Gastroesophageal sphincter (tissue), 4 donors: ENCODE data around the gene DGUOK. TPM values are rescaled to one million over a fixed set of nuclear protein-coding genes. Genes with fewer than 3 reads are reported as not detected.

Experiments used
- ATAC-seq: fragments of 150-250 bp; one replicate; pipeline ENCODE4 v1.9.1; 2016; ENCODE audit warnings: mild to moderate bottlenecking, moderate library complexity
- H3K27ac ChIP-seq, 4 donors: fragments of 200-600 bp; sonication (generic) in 3 of 4; 1 replicate in 3 of 4; 2 replicates in 1 of 4; pipeline ENCODE4 v1.5.1; 2016 to 2019
- H3K27me3 ChIP-seq: fragments of 200-600 bp; sonication (generic); one replicate; pipeline ENCODE4 v1.5.1; 2019
- H3K36me3 ChIP-seq, 2 donors: fragments of 200-600 bp; sonication (generic); one replicate each; pipeline ENCODE4 v1.5.1; 2019; ENCODE audit warnings: control low read depth in 1 of 2
- H3K4me1 ChIP-seq, 3 donors: fragments of 200-600 bp; sonication (generic); 1 replicate in 2 of 3; 2 replicates in 1 of 3; pipeline ENCODE4 v1.5.1; 2016 to 2019; ENCODE audit warnings: control low read depth in 2 of 3
- H3K4me3 ChIP-seq, 2 donors: fragments of 200-600 bp; sonication (generic); one replicate each; pipeline ENCODE4 v1.5.1; 2019; ENCODE audit warnings: mild to moderate bottlenecking in 1 of 2, moderate library complexity in 1 of 2
- H3K9me3 ChIP-seq, 3 donors: fragments of 200-600 bp; sonication (generic); one replicate each; pipeline ENCODE4 v1.5.1; 2017 to 2019; ENCODE audit warnings: control low read depth in 2 of 3
- EP300 ChIP-seq: sonication (generic); formaldehyde crosslinking; IDR thresholded peaks from one replicate; pipeline ENCODE4 v1.6.1; 2017; ENCODE audit warnings: antibody characterized with exemption, mild to moderate bottlenecking
- POLR2A ChIP-seq, 2 donors: fragments of 450-650 bp; IDR thresholded peaks; one replicate each; pipeline ENCODE4 v1.6.1; 2017; ENCODE audit warnings: antibody characterized with exemption in 2 of 2, mild to moderate bottlenecking in 2 of 2, moderate library complexity in 1 of 2
- POLR2AphosphoS5 ChIP-seq: sonication (generic); formaldehyde crosslinking; IDR thresholded peaks from one replicate; pipeline ENCODE4 v1.6.1; 2017; ENCODE audit warnings: antibody characterized with exemption
- WGBS, 2 donors: methylation state at CpG; one replicate each; pipeline ENCODE4 v1.1.5; 2018; ENCODE audit warnings: low coverage in 1 of 2; 5-methylcytosine and 5-hydroxymethylcytosine counted together
- total RNA-seq, 4 donors: library from RNA; depleted of rRNA; stranded (reverse); fragments of >200 nt; gene quantifications; one replicate each; pipeline ENCODE4 v1.1.0, GENCODE V29; 2016
- TF ChIP-seq, protein P1 (sequence below), 4 experiments: fragments of 200-600 bp in 2 of 4; fragments of 450-650 bp in 2 of 4; sonication (generic) in 1 of 4; IDR thresholded peaks; one replicate each; pipeline ENCODE4 v1.5.1; 2017 to 2019; ENCODE audit warnings: antibody characterized with exemption in 4 of 4, mild to moderate bottlenecking in 2 of 4, moderate library complexity in 2 of 4

DGUOK gene
- total RNA-seq, 4 donors from 2014 or later, result 32.6 to 61.3 (median 38.6) TPM

GRCh38 chr2:73906847-73907505 is 19.7 kb upstream of the DGUOK start:
- WGBS, 2 donors, result 18 to 35% methylated on average over 2 to 5 of the region's 5 CpGs
- H3K9me3 ChIP-seq, result no peaks in the 10 kb centered on the region
- TF ChIP-seq POLR2AphosphoS5 (peak; percentile 4), POLR2A (IDR thresholded peaks at IDR 0.05) (no peak), EP300 (no peak)
- TF ChIP-seq, protein P1, sequence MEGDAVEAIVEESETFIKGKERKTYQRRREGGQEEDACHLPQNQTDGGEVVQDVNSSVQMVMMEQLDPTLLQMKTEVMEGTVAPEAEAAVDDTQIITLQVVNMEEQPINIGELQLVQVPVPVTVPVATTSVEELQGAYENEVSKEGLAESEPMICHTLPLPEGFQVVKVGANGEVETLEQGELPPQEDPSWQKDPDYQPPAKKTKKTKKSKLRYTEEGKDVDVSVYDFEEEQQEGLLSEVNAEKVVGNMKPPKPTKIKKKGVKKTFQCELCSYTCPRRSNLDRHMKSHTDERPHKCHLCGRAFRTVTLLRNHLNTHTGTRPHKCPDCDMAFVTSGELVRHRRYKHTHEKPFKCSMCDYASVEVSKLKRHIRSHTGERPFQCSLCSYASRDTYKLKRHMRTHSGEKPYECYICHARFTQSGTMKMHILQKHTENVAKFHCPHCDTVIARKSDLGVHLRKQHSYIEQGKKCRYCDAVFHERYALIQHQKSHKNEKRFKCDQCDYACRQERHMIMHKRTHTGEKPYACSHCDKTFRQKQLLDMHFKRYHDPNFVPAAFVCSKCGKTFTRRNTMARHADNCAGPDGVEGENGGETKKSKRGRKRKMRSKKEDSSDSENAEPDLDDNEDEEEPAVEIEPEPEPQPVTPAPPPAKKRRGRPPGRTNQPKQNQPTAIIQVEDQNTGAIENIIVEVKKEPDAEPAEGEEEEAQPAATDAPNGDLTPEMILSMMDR (IDR thresholded peaks at IDR 0.05), result no peak
- peaks cover 4 to 71% of the 10 kb centered on the region in 2 donors for H3K36me3 ChIP-seq
- no peak overlapping the region for H3K4me3 ChIP-seq
- H3K27me3 ChIP-seq, result no peaks in the 10 kb centered on the region
- ATAC-seq, result no peak
- peaks cover 0 to 60% (median 0%) of the 10 kb centered on the region in 3 donors for H3K4me1 ChIP-seq
- peak overlapping the region; percentile 62 to 91 (median 75) for H3K27ac ChIP-seq

- Histone ChIP-seq H3K4me1 (peaks cover 0 to 56% (median 0%) of the 10 kb centered on the region in 3 donors), H3K27ac (peak overlapping the region; percentile 62 to 91 (median 75)), H3K27me3 (no peaks in the 10 kb centered on the region), H3K4me3 (no peak overlapping the region), H3K36me3 (peaks cover 4 to 68% of the 10 kb centered on the region in 2 donors), H3K9me3 (no peaks in the 10 kb centered on the region)
- peak; percentile 31 for ATAC-seq
- peak in 1 of 2 donors; percentile 2 for TF ChIP-seq POLR2A (IDR thresholded peaks at IDR 0.05)
- TF ChIP-seq POLR2AphosphoS5, result peak; percentile 49
- TF ChIP-seq, protein P1 (IDR thresholded peaks at IDR 0.05), result peak in 1 of 4 experiments; percentile 24
- TF ChIP-seq EP300, result no peak
- WGBS, 2 donors, result 11 to 21% methylated on average over 1 to 3 of the region's 5 CpGs
Measured at GRCh38 chr2:73907840-73908452, 18.7 kb upstream of the DGUOK start.

DNA sequence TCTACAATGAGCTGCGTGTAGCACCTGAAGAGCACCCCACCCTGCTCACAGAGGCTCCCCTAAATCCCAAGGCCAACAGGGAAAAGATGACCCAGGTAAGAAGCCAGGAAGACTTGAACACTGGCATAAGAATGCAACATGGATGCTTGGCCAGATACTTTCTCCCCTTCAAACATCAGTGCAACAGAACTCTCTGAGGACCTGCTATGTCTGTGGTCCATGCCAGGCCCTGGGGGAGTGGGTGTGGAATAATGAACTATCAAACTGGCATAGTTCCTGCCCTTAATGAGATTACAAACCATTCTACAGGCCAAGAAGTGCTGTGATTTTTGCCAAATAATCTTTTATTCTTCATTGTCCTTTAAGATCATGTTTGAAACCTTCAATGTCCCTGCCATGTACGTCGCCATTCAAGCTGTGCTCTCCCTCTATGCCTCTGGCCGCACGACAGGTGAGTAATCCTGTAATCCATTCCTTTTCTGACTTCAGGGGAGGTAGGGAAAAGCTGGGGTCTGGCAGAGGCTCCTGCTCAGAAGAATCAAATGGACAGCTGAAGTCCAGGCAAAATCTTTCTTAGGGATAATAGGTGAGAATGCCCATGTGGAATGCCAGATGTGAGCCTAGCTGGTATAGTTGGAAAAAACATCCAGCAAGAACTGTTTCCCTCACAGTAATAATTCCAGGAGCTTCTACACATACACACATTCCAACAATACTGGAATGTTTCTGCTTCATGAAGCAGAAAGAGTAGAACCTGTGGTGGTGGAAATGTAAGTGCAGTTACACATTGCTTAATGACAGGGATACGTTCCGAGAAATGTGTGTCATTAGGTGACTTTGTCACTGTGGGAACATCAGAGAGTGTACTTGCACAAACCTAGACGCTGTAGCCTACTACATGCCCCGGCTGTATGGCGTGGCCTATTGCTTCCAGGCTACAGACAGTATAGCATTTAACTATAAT is 17.7 kb upstream of the DGUOK start:
- ATAC-seq, result no peak
- H3K27ac ChIP-seq, result peak overlapping the region; percentile 62 to 91 (median 75)
- no peak overlapping the region for H3K4me3 ChIP-seq
- 30 to 36% methylated on average over 7 to 10 of the region's 10 CpGs for WGBS, 2 donors
- no peaks in the 10 kb centered on the region for H3K9me3 ChIP-seq
- peaks cover 9 to 68% of the 10 kb centered on the region in 2 donors for H3K36me3 ChIP-seq
- TF ChIP-seq EP300 (no peak), POLR2AphosphoS5 (peak; percentile 35), POLR2A (IDR thresholded peaks at IDR 0.05) (peak in 1 of 2 donors; percentile 7)
- TF ChIP-seq, protein P1 (IDR thresholded peaks at IDR 0.05), result no peak
- H3K27me3 ChIP-seq, result no peaks in the 10 kb centered on the region
- peaks cover 0 to 47% (median 0%) of the 10 kb centered on the region in 3 donors for H3K4me1 ChIP-seq

GRCh38 chr2:73910873-73911547 is 15.7 kb upstream of the DGUOK start:
- H3K4me3 ChIP-seq, result no peak overlapping the region
- TF ChIP-seq POLR2AphosphoS5, result no peak
- no peak for TF ChIP-seq EP300
- TF ChIP-seq, protein P1 (IDR thresholded peaks at IDR 0.05), result no peak
- ATAC-seq, result no peak
- H3K9me3 ChIP-seq, result no peaks in the 10 kb centered on the region
- H3K27me3 ChIP-seq, result no peaks in the 10 kb centered on the region
- peaks cover 10 to 83% of the 10 kb centered on the region in 2 donors for H3K36me3 ChIP-seq
- H3K4me1 ChIP-seq, result peaks cover 0 to 42% (median 0%) of the 10 kb centered on the region in 3 donors
- H3K27ac ChIP-seq, result peak overlapping the region; percentile 5 to 91 (median 46)
- WGBS, 2 donors, result 45 to 54% methylated on average over 5 of the region's 6 CpGs
